GM18907 (cell line): ENCODE measurements around the gene FREM1.

Experiments
- ATAC-seq: cut with Tn5 transposase; IDR thresholded peaks from one replicate; pipeline ENCODE4 v1.9.1; 2021; ENCODE audit warnings: mild to moderate bottlenecking, moderate library complexity; ENCODE audit not compliant: unreplicated experiment

Gene FREM1

GRCh38 chr9:14713187-14713767 is 197.0 kb downstream of the FREM1 start:
- ATAC-seq = no peak

GRCh38 chr9:14710804-14711203 is 199.4 kb downstream of the FREM1 start:
- no peak for ATAC-seq

DNA sequence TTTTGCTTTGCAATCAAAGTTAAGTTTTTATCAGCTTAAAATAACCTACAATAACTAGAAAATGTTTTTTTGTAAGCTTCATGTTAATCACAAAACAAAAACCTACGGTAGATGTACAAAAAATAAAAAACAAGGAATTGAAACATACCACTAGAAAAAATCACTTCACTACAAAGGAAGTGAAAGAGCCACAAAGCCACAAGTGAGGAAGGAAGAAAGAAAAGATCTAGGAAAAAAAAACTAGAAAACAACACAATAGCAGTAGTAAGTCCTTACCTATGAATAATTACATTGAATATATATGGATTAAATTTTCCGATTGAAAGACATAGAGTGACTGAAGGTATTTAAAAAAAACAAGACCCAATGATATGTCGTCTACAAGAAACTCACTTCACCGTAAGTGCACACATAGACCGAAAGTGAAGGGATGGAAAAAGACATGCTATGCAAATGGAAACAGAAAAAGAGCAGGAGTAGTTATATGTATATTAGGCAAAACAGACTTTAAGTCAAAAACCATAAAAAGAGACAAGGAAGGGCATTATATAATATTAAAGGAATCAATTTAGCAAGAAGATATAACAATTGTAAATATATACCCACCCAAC is 203.6 kb downstream of the FREM1 start:
- peak; percentile 65 for ATAC-seq

DNA sequence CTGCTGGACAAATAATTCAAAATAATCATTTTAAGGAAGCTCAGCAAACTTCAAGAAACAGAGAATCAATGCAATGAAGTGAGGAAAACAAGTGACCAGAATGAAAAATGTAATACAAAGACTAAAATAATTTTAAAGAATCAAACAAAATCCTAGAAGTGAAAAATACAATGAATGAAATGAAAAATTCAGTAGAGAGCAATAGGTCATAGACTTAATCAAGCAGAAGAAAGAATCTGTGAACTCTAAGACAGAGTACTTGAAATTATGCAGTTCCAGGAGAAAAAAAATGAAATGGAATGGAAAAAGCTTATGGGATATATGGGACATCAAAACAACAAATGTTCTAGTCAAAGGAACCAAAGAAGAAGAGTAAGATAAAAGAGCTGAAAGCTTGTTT is 205.1 kb downstream of the FREM1 start:
- no peak for ATAC-seq

DNA sequence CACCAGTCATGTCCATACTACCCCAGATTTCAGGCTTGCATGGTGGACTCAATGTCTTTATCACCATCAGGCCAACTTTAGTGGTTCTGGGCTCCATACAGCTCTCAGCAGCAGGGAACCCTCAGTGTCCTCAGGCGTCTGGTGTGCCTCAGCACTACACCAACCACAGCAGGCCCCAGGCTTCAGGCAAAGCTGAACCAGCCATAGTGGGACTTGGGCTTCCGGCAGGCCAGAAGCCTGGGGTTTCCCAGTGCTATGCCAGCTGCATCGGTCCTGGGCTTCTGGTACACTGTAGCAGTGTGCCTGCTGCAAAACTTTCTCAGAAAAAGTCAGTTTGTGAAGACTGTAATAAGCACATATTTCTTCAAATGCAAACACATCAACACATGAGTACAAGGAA is 205.9 kb downstream of the FREM1 start:
- ATAC-seq = no peak

- ATAC-seq = no peak
Measured at GRCh38 chr9:14702200-14702720, 208.0 kb downstream of the FREM1 start.

DNA sequence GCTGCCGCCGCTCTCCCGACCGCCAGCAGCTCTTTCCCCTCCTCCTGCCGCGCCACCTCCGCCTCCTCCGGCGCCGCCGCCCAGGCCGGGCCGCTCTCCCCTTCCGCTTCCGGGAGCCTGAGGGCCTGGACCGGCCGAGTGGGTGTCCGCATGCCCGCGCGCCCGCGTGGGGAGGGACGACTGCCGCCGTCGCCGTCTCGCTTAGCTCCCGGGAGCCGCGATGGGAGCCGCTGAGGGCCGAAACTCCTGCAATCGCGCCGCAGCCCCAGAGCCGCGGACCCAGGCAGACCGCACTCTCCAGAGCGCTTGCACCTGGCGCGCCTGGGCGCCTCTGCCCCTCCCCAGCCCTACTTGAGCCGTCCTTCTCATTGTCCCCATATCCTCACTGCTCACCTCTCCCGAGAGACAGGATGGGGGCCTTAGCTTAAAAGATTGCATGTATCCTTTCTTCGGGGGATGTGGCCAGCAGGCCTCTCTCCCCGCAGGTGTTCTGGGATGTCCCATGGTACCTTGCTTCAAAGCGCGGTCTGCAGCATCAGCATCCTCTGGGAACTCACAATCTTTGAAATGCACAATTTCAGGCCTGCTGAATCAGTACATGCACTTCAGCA is 216.9 kb downstream of the FREM1 start, which contains the start of gene ZDHHC21:
Gene ZDHHC21 (minus strand): TSS at position 182 of the 611 bp plus-strand sequence. CDS start 19,092 bp downstream, outside the sequence.
- peak; percentile 89 for ATAC-seq

DNA sequence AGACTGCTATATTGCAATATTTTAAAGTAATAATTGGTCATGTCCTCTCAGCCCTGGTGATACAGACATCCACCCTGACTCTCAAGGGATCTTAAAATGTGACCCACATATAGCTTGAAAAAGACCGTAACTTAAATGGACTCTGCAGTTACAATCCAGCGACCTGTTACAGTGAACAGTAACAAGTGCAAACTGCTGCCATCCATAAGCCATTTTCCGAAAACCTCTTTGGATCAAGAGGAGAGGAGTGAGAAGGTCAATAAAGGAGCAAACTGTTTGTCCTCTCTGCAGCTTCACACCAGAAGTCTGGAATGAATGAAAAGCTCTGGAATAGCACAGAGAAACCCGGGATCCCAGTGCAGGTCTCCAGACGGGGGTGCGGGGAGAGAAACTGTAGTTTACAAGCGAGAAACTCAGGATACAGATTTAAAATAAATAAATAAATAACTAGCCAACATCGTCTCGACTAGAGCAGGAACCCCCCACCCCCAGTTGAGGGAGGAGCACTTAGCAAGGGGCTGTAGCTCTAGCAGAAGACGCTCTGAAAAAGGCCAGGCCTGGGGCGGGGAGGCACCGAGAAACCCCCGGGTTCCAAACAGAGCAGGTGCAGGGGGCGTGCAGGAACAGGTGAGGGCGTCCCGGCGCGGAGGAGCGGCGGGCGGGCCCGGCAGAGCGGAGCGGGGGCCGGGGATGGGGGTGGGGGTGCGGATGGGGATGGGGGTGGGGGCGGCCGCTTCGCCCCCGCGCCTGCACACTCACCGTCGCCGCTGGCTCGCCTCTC is 217.6 kb downstream of the FREM1 start:
- peak; percentile 65 for ATAC-seq

DNA sequence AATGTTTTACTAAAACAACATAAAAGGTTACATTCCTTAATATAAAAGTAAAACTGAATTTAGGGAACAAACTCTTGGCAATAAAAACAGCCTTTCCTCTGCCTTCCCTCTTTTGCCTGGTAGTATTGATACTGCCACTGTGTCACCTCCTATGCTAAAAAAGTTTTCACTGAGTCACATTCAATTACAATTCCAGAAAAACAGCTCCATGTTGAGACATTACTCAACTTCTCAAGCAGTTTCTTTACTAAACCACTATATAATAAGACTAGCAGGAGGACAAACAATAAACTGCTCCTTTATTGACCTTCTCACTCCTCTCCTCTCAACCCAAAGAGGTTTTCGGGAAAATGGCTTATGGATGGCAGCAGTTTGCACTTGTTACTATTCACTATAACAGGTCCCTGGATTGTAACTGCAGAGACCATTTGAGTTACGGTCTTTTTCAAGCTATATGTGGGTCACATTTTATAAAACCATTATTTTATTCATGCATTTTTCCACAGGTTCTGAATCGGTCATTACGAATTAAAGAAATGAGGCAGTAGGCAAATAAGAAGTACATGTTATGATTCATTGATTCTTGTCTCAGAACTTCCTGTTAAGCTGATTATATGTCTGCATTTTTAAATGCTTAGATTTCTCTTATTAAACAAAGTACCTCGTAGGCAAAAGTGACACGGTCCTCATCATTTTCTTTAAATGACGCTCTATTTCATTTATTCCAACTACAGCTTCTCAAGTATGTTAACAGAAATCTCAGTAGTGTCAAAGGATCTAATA is 219.1 kb downstream of the FREM1 start:
- ATAC-seq = no peak

- no peak for ATAC-seq
Measured at GRCh38 chr9:14687042-14687719, 223.0 kb downstream of the FREM1 start.

DNA sequence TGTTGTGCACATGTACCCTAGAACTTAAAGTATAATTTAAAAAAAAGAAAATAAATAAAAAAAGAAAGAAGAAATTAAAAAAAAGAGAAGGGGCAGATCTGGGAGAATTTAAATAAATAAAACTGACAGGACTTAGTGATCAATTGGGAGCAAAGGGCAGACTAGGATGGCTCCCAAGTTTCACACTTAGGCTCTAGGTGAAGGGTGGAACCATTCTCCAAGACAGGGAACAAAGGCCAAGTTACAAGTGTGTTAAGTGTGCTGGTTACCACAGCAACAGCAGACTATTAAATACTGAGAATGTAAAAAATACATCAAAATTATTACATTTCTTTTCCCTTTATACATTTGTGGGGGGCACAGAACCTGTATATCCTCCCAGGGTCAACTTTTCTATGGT is 224.1 kb downstream of the FREM1 start:
- ATAC-seq = no peak
